H9 (cell line): ENCODE results near the gene SPRED2. TPM values are rescaled to one million over a fixed set of nuclear protein-coding genes. Genes with fewer than 3 reads are reported as not detected.

Experiments
- DNase-seq: peaks from one replicate; pipeline ENCODE4 v3.0.0-alpha.2; 2017
- H2AFZ ChIP-seq: one replicate; pipeline ENCODE4 v1.6.1; 2013; ENCODE audit warnings: mild to moderate bottlenecking, low read length, control low read depth, moderate library complexity
- H2AK5ac ChIP-seq: 2 replicates; pipeline ENCODE4 v1.6.1; 2013; ENCODE audit warnings: low read length, control low read depth, mixed read lengths; ENCODE audit not compliant: insufficient read length
- H2BK120ac ChIP-seq: one replicate; pipeline ENCODE4 v1.6.1; 2013; ENCODE audit warnings: low read depth, mild to moderate bottlenecking, low read length, control low read depth, inconsistent platforms; ENCODE audit not compliant: poor library complexity, severe bottlenecking
- H2BK12ac ChIP-seq: 2 replicates; pipeline ENCODE4 v1.6.1; 2013; ENCODE audit warnings: low read length, control low read depth, mixed read lengths, low read depth; ENCODE audit not compliant: insufficient read length
- H2BK15ac ChIP-seq: 2 replicates; pipeline ENCODE4 v1.6.1; 2013; ENCODE audit warnings: low read depth, low read length, control low read depth
- H2BK20ac ChIP-seq: one replicate; pipeline ENCODE4 v1.6.1; 2013; ENCODE audit warnings: low read depth, mild to moderate bottlenecking, low read length, control low read depth, inconsistent platforms; ENCODE audit not compliant: poor library complexity, severe bottlenecking
- H2BK5ac ChIP-seq: 2 replicates; pipeline ENCODE4 v1.6.1; 2013; ENCODE audit warnings: low read length, control low read depth, mixed read lengths; ENCODE audit not compliant: insufficient read length
- H3K14ac ChIP-seq: 2 replicates; pipeline ENCODE4 v1.6.1; 2013; ENCODE audit warnings: low read length, control low read depth; ENCODE audit not compliant: insufficient read depth
- H3K18ac ChIP-seq: 2 replicates; pipeline ENCODE4 v1.6.1; 2013; ENCODE audit warnings: low read depth, mild to moderate bottlenecking, mixed read lengths, low read length, control low read depth; ENCODE audit not compliant: insufficient read length
- H3K23ac ChIP-seq: 2 replicates; pipeline ENCODE4 v1.6.1; 2013; ENCODE audit warnings: low read length, control low read depth, mixed read lengths, low read depth; ENCODE audit not compliant: insufficient read length
- H3K23me2 ChIP-seq: 2 replicates; pipeline ENCODE4 v1.6.1; 2013; ENCODE audit warnings: low read depth, mild to moderate bottlenecking, mixed read lengths, low read length, control low read depth; ENCODE audit not compliant: insufficient read length, poor library complexity, severe bottlenecking
- H3K27ac ChIP-seq: 2 replicates; pipeline ENCODE4 v1.5.1; 2013; ENCODE audit warnings: low read length, control low read depth, mixed read lengths, low read depth; ENCODE audit not compliant: insufficient read length
- H3K27me3 ChIP-seq: 2 replicates; pipeline ENCODE4 v1.6.1; 2013; ENCODE audit warnings: low read length, control low read depth, inconsistent platforms; ENCODE audit not compliant: insufficient read depth
- H3K4ac ChIP-seq: 2 replicates; pipeline ENCODE4 v1.6.1; 2013; ENCODE audit warnings: low read depth, mild to moderate bottlenecking, control low read depth, inconsistent platforms, low read length, moderate library complexity
- H3K4me1 ChIP-seq: 2 replicates; pipeline ENCODE4 v1.6.1; 2013; ENCODE audit warnings: low read length, control low read depth, inconsistent platforms; ENCODE audit not compliant: insufficient read depth
- H3K4me2 ChIP-seq: 2 replicates; pipeline ENCODE4 v1.6.1; 2013; ENCODE audit warnings: low read length, control low read depth, mixed read lengths; ENCODE audit not compliant: insufficient read length, insufficient read depth
- H3K56ac ChIP-seq: 2 replicates; pipeline ENCODE4 v1.6.1; 2013; ENCODE audit warnings: low read depth, mild to moderate bottlenecking, mixed read lengths, low read length, control low read depth; ENCODE audit not compliant: insufficient read length
- H3K79me1 ChIP-seq: 2 replicates; pipeline ENCODE4 v1.6.1; 2013; ENCODE audit warnings: low read depth, mild to moderate bottlenecking, moderate library complexity, low read length, control low read depth, inconsistent platforms; ENCODE audit not compliant: insufficient read depth, poor library complexity, severe bottlenecking
- H3K79me2 ChIP-seq: 2 replicates; pipeline ENCODE4 v1.6.1; 2013; ENCODE audit warnings: low read length, control low read depth, inconsistent platforms; ENCODE audit not compliant: insufficient read depth
- H3K9ac ChIP-seq: 2 replicates; pipeline ENCODE4 v1.6.1; 2013; ENCODE audit warnings: low read length, control low read depth, mixed read lengths; ENCODE audit not compliant: insufficient read length; ENCODE audit errors: extremely low read depth
- H3K9me3 ChIP-seq: one replicate; pipeline ENCODE4 v1.6.1; 2013; ENCODE audit warnings: low read depth, low read length, inconsistent platforms; ENCODE audit not compliant: control insufficient read depth
- H3T11ph ChIP-seq: one replicate; pipeline ENCODE4 v1.6.1; 2013; ENCODE audit warnings: mild to moderate bottlenecking, low read length, control low read depth, inconsistent platforms
- H4K20me1 ChIP-seq: one replicate; pipeline ENCODE4 v1.6.1; 2013; ENCODE audit not compliant: control insufficient read depth, insufficient read length, insufficient read depth
- H4K5ac ChIP-seq: 2 replicates; pipeline ENCODE4 v1.6.1; 2013; ENCODE audit warnings: low read depth, mild to moderate bottlenecking, mixed read lengths, low read length, control low read depth; ENCODE audit not compliant: insufficient read length
- H4K8ac ChIP-seq: replicated peaks from 2 replicates; pipeline ENCODE4 v1.6.1; 2013; ENCODE audit warnings: low read length, control low read depth, mixed read lengths, low read depth; ENCODE audit not compliant: insufficient read length
- H4K91ac ChIP-seq: 2 replicates; pipeline ENCODE4 v1.6.1; 2013; ENCODE audit warnings: low read depth, mild to moderate bottlenecking, moderate library complexity, mixed read lengths, low read length, control low read depth; ENCODE audit not compliant: insufficient read length
- H3K27ac Mint-ChIP-seq, 3 experiments: 2 replicates in 2 of 3; 3 replicates in 1 of 3; pipeline ENCODE4 v1.8.0; 2020 to 2021; ENCODE audit warnings: mixed read lengths in 3 of 3, mild to moderate bottlenecking in 1 of 3, moderate library complexity in 1 of 3
- H3K27me3 Mint-ChIP-seq: 2 replicates; pipeline ENCODE4 v1.8.0; 2021; ENCODE audit warnings: low read depth, mild to moderate bottlenecking, moderate library complexity, mixed read lengths
- H3K36me3 Mint-ChIP-seq, 3 experiments: 2 replicates in 2 of 3; 3 replicates in 1 of 3; pipeline ENCODE4 v1.8.0; 2020 to 2021; ENCODE audit warnings: low read depth in 3 of 3, mixed read lengths in 3 of 3; ENCODE audit not compliant: insufficient read depth in 1 of 3
- H3K4me1 Mint-ChIP-seq, 2 experiments: 2 replicates each; pipeline ENCODE4 v1.8.0; 2020; ENCODE audit warnings: mixed read lengths in 2 of 2
- H3K4me3 Mint-ChIP-seq, 2 experiments: 2 replicates in 1 of 2; 3 replicates in 1 of 2; pipeline ENCODE4 v1.8.0; 2020 to 2021; ENCODE audit warnings: mild to moderate bottlenecking in 2 of 2, mixed read lengths in 2 of 2, moderate library complexity in 1 of 2
- H3K9me3 Mint-ChIP-seq, 2 experiments: 2 replicates in 1 of 2; 3 replicates in 1 of 2; pipeline ENCODE4 v1.8.0; 2020; ENCODE audit warnings: mild to moderate bottlenecking in 2 of 2, mixed read lengths in 2 of 2, moderate library complexity in 1 of 2
- WGBS: extraction: QIAGEN DNeasy Blood & Tissue Kit; methylation state at CpG from one replicate; pipeline ENCODE4 v1.1.7; 2013; ENCODE audit warnings: missing lambda C conversion rate, low lambda C conversion rate, mixed read lengths; ENCODE audit not compliant: insufficient read length; ENCODE audit errors: extremely low coverage; 5-methylcytosine and 5-hydroxymethylcytosine counted together
- total RNA-seq: library from RNA; stranded (reverse); gene quantifications from 2 replicates; pipeline ENCODE4 v1.2.1, GENCODE V29; 2021
- TF ChIP-seq, protein P1 (sequence below): fragments of 200-600 bp; sonication (generic); conservative IDR thresholded peaks from 3 replicates; pipeline ENCODE4 v1.8.0; 2021; ENCODE audit warnings: antibody characterized with exemption, mild to moderate bottlenecking

The SPRED2 gene
- total RNA-seq, 1 experiment from 2014 or later: 23.5 TPM

DNA sequence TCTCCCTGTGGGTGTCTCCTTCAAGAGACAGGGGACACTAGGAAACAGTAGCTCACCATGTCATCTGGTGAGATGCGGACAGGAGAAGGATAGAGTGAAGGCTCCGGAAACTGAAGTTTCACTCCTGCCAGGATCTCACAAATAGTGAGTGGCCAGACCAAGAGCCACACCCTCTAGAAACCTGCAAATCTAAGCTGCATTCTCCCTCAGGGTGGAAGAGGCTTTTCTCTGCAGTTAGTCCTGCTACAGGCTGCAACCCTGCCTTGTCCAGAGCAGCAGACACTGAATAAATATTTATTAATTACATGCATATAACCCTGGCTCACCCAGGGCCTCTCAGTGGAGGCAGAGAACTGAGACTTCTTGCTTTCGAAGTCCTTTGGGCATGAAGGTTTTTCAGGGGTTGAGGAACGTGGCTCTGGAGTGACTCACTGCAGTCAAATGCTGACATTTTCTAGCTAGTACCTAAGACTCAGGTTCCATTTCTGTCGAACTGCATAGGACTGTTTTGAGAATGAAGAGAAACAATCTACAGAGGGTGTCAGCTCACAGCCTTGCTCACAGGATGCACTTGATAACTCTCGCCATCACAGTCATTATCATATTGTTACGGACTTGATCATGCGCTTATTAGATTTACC is 117.5 kb downstream of the SPRED2 start:
- WGBS: no CpG with 5 or more reads among the region's 8 CpGs
- H3K14ac ChIP-seq: no peak overlapping the region
- H3K18ac ChIP-seq: no peak overlapping the region
- no peaks in the 10 kb centered on the region for H3K4me1 Mint-ChIP-seq
- no peak overlapping the region for H3K27ac Mint-ChIP-seq
- H3K56ac ChIP-seq: no peak overlapping the region
- H3K4me3 Mint-ChIP-seq: no peak overlapping the region
- no peak overlapping the region for H3T11ph ChIP-seq
- H2BK120ac ChIP-seq: no peak overlapping the region
- no peaks in the 10 kb centered on the region for H3K79me1 ChIP-seq
- no peaks in the 10 kb centered on the region for H3K27me3 ChIP-seq
- no peak overlapping the region for H2BK12ac ChIP-seq
- TF ChIP-seq, protein P1, sequence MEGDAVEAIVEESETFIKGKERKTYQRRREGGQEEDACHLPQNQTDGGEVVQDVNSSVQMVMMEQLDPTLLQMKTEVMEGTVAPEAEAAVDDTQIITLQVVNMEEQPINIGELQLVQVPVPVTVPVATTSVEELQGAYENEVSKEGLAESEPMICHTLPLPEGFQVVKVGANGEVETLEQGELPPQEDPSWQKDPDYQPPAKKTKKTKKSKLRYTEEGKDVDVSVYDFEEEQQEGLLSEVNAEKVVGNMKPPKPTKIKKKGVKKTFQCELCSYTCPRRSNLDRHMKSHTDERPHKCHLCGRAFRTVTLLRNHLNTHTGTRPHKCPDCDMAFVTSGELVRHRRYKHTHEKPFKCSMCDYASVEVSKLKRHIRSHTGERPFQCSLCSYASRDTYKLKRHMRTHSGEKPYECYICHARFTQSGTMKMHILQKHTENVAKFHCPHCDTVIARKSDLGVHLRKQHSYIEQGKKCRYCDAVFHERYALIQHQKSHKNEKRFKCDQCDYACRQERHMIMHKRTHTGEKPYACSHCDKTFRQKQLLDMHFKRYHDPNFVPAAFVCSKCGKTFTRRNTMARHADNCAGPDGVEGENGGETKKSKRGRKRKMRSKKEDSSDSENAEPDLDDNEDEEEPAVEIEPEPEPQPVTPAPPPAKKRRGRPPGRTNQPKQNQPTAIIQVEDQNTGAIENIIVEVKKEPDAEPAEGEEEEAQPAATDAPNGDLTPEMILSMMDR: no peak
- H3K27me3 Mint-ChIP-seq: no peaks in the 10 kb centered on the region
- H2BK20ac ChIP-seq: no peak overlapping the region
- H3K27ac ChIP-seq: no peak overlapping the region
- no peak overlapping the region for H3K23ac ChIP-seq
- H4K91ac ChIP-seq: no peak overlapping the region
- H4K8ac ChIP-seq: no peak overlapping the region
- H3K79me2 ChIP-seq: no peaks in the 10 kb centered on the region
- peaks cover 14 to 35% (median 19%) of the 10 kb centered on the region in 3 experiments; a peak in 6 of 7 replicates for H3K36me3 Mint-ChIP-seq
- no peaks in the 10 kb centered on the region for H3K9me3 ChIP-seq
- H3K4ac ChIP-seq: no peak overlapping the region
- H4K20me1 ChIP-seq: no peaks in the 10 kb centered on the region
- H3K4me2 ChIP-seq: no peak overlapping the region
- H3K9me3 Mint-ChIP-seq: no peaks in the 10 kb centered on the region
- H3K9ac ChIP-seq: no peak overlapping the region
- DNase-seq: no peak
- no peak overlapping the region for H4K5ac ChIP-seq
- H3K4me1 ChIP-seq: no peaks in the 10 kb centered on the region
- H2AFZ ChIP-seq: no peak overlapping the region
- H2BK15ac ChIP-seq: no peak overlapping the region
- H2AK5ac ChIP-seq: no peak overlapping the region
- H2BK5ac ChIP-seq: no peak overlapping the region
- H3K23me2 ChIP-seq: no peaks in the 10 kb centered on the region
